ENCODE results near the gene KNTC1.

The KNTC1 gene

GRCh38 chr12:122659579-122659978 is 132.5 kb downstream of the KNTC1 start:
- no peaks in the 10 kb centered on the region for H3K9me3 ChIP-seq (ENCODE audit: control insufficient read depth, low read length)
- TF ChIP-seq CTCF (IDR thresholded peaks at IDR 0.05): no peak

DNA sequence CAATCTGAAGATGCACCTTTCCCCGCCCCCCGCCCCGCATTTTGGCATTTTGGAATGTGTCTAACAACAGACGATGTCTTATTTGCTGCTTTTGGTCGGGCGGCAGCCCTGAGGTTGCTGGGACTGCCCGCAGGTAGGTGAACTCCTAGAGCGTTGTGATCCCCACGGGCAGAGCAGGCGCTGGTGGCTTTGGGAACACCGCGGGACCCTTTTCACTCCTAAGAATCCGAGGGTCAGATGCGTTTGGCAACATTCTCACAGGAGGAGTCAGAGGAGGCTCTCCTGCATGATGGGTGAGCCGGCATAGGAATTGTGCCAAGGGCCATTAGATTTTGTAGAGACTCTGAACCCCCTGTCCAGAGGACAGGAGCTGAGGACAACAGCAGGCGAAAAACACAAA is 134.2 kb downstream of the KNTC1 start:
- peaks cover 29% of the 10 kb centered on the region for H3K4me1 ChIP-seq

More at GRCh38 chr12:122659579-122659978, 132.5 kb downstream of the KNTC1 start:
- peak overlapping the region; percentile 31 for H3K9ac ChIP-seq
- peak overlapping the region; percentile 100 for H3K27ac ChIP-seq
- peak overlapping the region; percentile 63 for H3K4me2 ChIP-seq (ENCODE audit: low read length)
- H3K27me3 ChIP-seq (ENCODE audit: control insufficient read depth, insufficient read depth, low read length): no peaks in the 10 kb centered on the region
- peak overlapping the region; percentile 71 for H2AFZ ChIP-seq
- peaks cover 29% of the 10 kb centered on the region for H3K4me1 ChIP-seq
- peak overlapping the region; percentile 42 for H3K4me3 ChIP-seq (ENCODE audit: low read depth, low read length)
- no peaks in the 10 kb centered on the region for H3K79me2 ChIP-seq
- no peaks in the 10 kb centered on the region for H3K36me3 ChIP-seq (ENCODE audit: control insufficient read depth, insufficient read depth, low read length)

DNA sequence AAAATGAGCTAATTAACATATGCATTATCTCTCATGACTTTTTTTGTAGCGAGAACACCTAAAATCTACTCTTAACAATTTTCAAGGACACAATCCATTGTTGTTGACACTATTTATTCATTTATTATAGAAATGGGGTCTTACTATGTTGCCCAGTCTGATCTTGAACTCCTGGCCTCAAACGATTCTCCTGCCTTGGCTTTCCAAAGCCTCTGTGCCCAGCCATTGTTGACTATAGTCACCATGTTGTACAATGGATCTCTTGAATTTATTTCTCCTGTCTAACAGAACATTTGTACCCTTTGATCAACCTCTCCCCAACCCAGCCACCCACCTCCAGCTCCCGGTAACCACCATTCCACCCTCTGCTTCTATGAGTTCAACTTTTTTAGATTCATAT is 134.9 kb downstream of the KNTC1 start:
- Histone ChIP-seq H3K4me3 (ENCODE audit: low read depth, low read length) (no peak overlapping the region), H3K27me3 (ENCODE audit: control insufficient read depth, insufficient read depth, low read length) (no peaks in the 10 kb centered on the region)

More for the DNA sequence above, 134.2 kb downstream of the KNTC1 start:
- no peak overlapping the region for H3K4me3 ChIP-seq (ENCODE audit: low read depth, low read length)
- peak overlapping the region; percentile 100 for H3K27ac ChIP-seq
- H3K9ac ChIP-seq: no peak overlapping the region
- H2AFZ ChIP-seq: no peak overlapping the region
- H3K9me3 ChIP-seq (ENCODE audit: control insufficient read depth, low read length): no peaks in the 10 kb centered on the region
- TF ChIP-seq CTCF (IDR thresholded peaks at IDR 0.05): no peak
- no peaks in the 10 kb centered on the region for H3K27me3 ChIP-seq (ENCODE audit: control insufficient read depth, insufficient read depth, low read length)
- H3K36me3 ChIP-seq (ENCODE audit: control insufficient read depth, insufficient read depth, low read length): no peaks in the 10 kb centered on the region
- no peaks in the 10 kb centered on the region for H3K79me2 ChIP-seq
- no peak overlapping the region for H3K4me2 ChIP-seq (ENCODE audit: low read length)

GRCh38 chr12:122665349-122665748 is 138.3 kb downstream of the KNTC1 start:
- no peak overlapping the region for H3K9ac ChIP-seq
- no peak overlapping the region for H3K4me3 ChIP-seq (ENCODE audit: low read depth, low read length)
- no peak overlapping the region for H3K4me2 ChIP-seq (ENCODE audit: low read length)

More for the DNA sequence above, 134.9 kb downstream of the KNTC1 start:
- Histone ChIP-seq H2AFZ (no peak overlapping the region), H3K27ac (no peak overlapping the region), H3K36me3 (ENCODE audit: control insufficient read depth, insufficient read depth, low read length) (no peaks in the 10 kb centered on the region), H3K4me2 (ENCODE audit: low read length) (no peak overlapping the region), H3K4me1 (peaks cover 29% of the 10 kb centered on the region), H3K9ac (no peak overlapping the region), H3K79me2 (no peaks in the 10 kb centered on the region), H3K9me3 (ENCODE audit: control insufficient read depth, low read length) (no peaks in the 10 kb centered on the region)
- TF ChIP-seq CTCF (IDR thresholded peaks at IDR 0.05): no peak

More at GRCh38 chr12:122665349-122665748, 138.3 kb downstream of the KNTC1 start:
- H3K27ac ChIP-seq: no peak overlapping the region
- peaks cover 9% of the 10 kb centered on the region for H3K4me1 ChIP-seq
- no peaks in the 10 kb centered on the region for H3K36me3 ChIP-seq (ENCODE audit: control insufficient read depth, insufficient read depth, low read length)
- no peak for TF ChIP-seq CTCF (IDR thresholded peaks at IDR 0.05)
- no peaks in the 10 kb centered on the region for H3K9me3 ChIP-seq (ENCODE audit: control insufficient read depth, low read length)
- H3K27me3 ChIP-seq (ENCODE audit: control insufficient read depth, insufficient read depth, low read length): no peaks in the 10 kb centered on the region
- H3K79me2 ChIP-seq: no peaks in the 10 kb centered on the region
- no peak overlapping the region for H2AFZ ChIP-seq
